H9 (cell line): ENCODE results near the gene GRK1. TPM values are rescaled to one million over a fixed set of nuclear protein-coding genes. Genes with fewer than 3 reads are reported as not detected.

Experiments
- DNase-seq: peaks from one replicate; pipeline ENCODE4 v3.0.0-alpha.2; 2017
- H2AFZ ChIP-seq: one replicate; pipeline ENCODE4 v1.6.1; 2013; ENCODE audit warnings: mild to moderate bottlenecking, low read length, control low read depth, moderate library complexity
- H2AK5ac ChIP-seq: 2 replicates; pipeline ENCODE4 v1.6.1; 2013; ENCODE audit warnings: low read length, control low read depth, mixed read lengths; ENCODE audit not compliant: insufficient read length
- H2BK120ac ChIP-seq: one replicate; pipeline ENCODE4 v1.6.1; 2013; ENCODE audit warnings: low read depth, mild to moderate bottlenecking, low read length, control low read depth, inconsistent platforms; ENCODE audit not compliant: poor library complexity, severe bottlenecking
- H2BK12ac ChIP-seq: 2 replicates; pipeline ENCODE4 v1.6.1; 2013; ENCODE audit warnings: low read length, control low read depth, mixed read lengths, low read depth; ENCODE audit not compliant: insufficient read length
- H2BK15ac ChIP-seq: 2 replicates; pipeline ENCODE4 v1.6.1; 2013; ENCODE audit warnings: low read depth, low read length, control low read depth
- H2BK20ac ChIP-seq: one replicate; pipeline ENCODE4 v1.6.1; 2013; ENCODE audit warnings: low read depth, mild to moderate bottlenecking, low read length, control low read depth, inconsistent platforms; ENCODE audit not compliant: poor library complexity, severe bottlenecking
- H2BK5ac ChIP-seq: 2 replicates; pipeline ENCODE4 v1.6.1; 2013; ENCODE audit warnings: low read length, control low read depth, mixed read lengths; ENCODE audit not compliant: insufficient read length
- H3K14ac ChIP-seq: 2 replicates; pipeline ENCODE4 v1.6.1; 2013; ENCODE audit warnings: low read length, control low read depth; ENCODE audit not compliant: insufficient read depth
- H3K18ac ChIP-seq: 2 replicates; pipeline ENCODE4 v1.6.1; 2013; ENCODE audit warnings: low read depth, mild to moderate bottlenecking, mixed read lengths, low read length, control low read depth; ENCODE audit not compliant: insufficient read length
- H3K23ac ChIP-seq: 2 replicates; pipeline ENCODE4 v1.6.1; 2013; ENCODE audit warnings: low read length, control low read depth, mixed read lengths, low read depth; ENCODE audit not compliant: insufficient read length
- H3K23me2 ChIP-seq: 2 replicates; pipeline ENCODE4 v1.6.1; 2013; ENCODE audit warnings: low read depth, mild to moderate bottlenecking, mixed read lengths, low read length, control low read depth; ENCODE audit not compliant: insufficient read length, poor library complexity, severe bottlenecking
- H3K27ac ChIP-seq: 2 replicates; pipeline ENCODE4 v1.5.1; 2013; ENCODE audit warnings: low read length, control low read depth, mixed read lengths, low read depth; ENCODE audit not compliant: insufficient read length
- H3K27me3 ChIP-seq: 2 replicates; pipeline ENCODE4 v1.6.1; 2013; ENCODE audit warnings: low read length, control low read depth, inconsistent platforms; ENCODE audit not compliant: insufficient read depth
- H3K4ac ChIP-seq: 2 replicates; pipeline ENCODE4 v1.6.1; 2013; ENCODE audit warnings: low read depth, mild to moderate bottlenecking, control low read depth, inconsistent platforms, low read length, moderate library complexity
- H3K4me1 ChIP-seq: 2 replicates; pipeline ENCODE4 v1.6.1; 2013; ENCODE audit warnings: low read length, control low read depth, inconsistent platforms; ENCODE audit not compliant: insufficient read depth
- H3K4me2 ChIP-seq: 2 replicates; pipeline ENCODE4 v1.6.1; 2013; ENCODE audit warnings: low read length, control low read depth, mixed read lengths; ENCODE audit not compliant: insufficient read length, insufficient read depth
- H3K56ac ChIP-seq: 2 replicates; pipeline ENCODE4 v1.6.1; 2013; ENCODE audit warnings: low read depth, mild to moderate bottlenecking, mixed read lengths, low read length, control low read depth; ENCODE audit not compliant: insufficient read length
- H3K79me1 ChIP-seq: 2 replicates; pipeline ENCODE4 v1.6.1; 2013; ENCODE audit warnings: low read depth, mild to moderate bottlenecking, moderate library complexity, low read length, control low read depth, inconsistent platforms; ENCODE audit not compliant: insufficient read depth, poor library complexity, severe bottlenecking
- H3K79me2 ChIP-seq: 2 replicates; pipeline ENCODE4 v1.6.1; 2013; ENCODE audit warnings: low read length, control low read depth, inconsistent platforms; ENCODE audit not compliant: insufficient read depth
- H3K9ac ChIP-seq: 2 replicates; pipeline ENCODE4 v1.6.1; 2013; ENCODE audit warnings: low read length, control low read depth, mixed read lengths; ENCODE audit not compliant: insufficient read length; ENCODE audit errors: extremely low read depth
- H3K9me3 ChIP-seq: one replicate; pipeline ENCODE4 v1.6.1; 2013; ENCODE audit warnings: low read depth, low read length, inconsistent platforms; ENCODE audit not compliant: control insufficient read depth
- H3T11ph ChIP-seq: one replicate; pipeline ENCODE4 v1.6.1; 2013; ENCODE audit warnings: mild to moderate bottlenecking, low read length, control low read depth, inconsistent platforms
- H4K20me1 ChIP-seq: one replicate; pipeline ENCODE4 v1.6.1; 2013; ENCODE audit not compliant: control insufficient read depth, insufficient read length, insufficient read depth
- H4K5ac ChIP-seq: 2 replicates; pipeline ENCODE4 v1.6.1; 2013; ENCODE audit warnings: low read depth, mild to moderate bottlenecking, mixed read lengths, low read length, control low read depth; ENCODE audit not compliant: insufficient read length
- H4K8ac ChIP-seq: replicated peaks from 2 replicates; pipeline ENCODE4 v1.6.1; 2013; ENCODE audit warnings: low read length, control low read depth, mixed read lengths, low read depth; ENCODE audit not compliant: insufficient read length
- H4K91ac ChIP-seq: 2 replicates; pipeline ENCODE4 v1.6.1; 2013; ENCODE audit warnings: low read depth, mild to moderate bottlenecking, moderate library complexity, mixed read lengths, low read length, control low read depth; ENCODE audit not compliant: insufficient read length
- H3K27ac Mint-ChIP-seq, 3 experiments: 2 replicates in 2 of 3; 3 replicates in 1 of 3; pipeline ENCODE4 v1.8.0; 2020 to 2021; ENCODE audit warnings: mixed read lengths in 3 of 3, mild to moderate bottlenecking in 1 of 3, moderate library complexity in 1 of 3
- H3K27me3 Mint-ChIP-seq: 2 replicates; pipeline ENCODE4 v1.8.0; 2021; ENCODE audit warnings: low read depth, mild to moderate bottlenecking, moderate library complexity, mixed read lengths
- H3K36me3 Mint-ChIP-seq, 3 experiments: 2 replicates in 2 of 3; 3 replicates in 1 of 3; pipeline ENCODE4 v1.8.0; 2020 to 2021; ENCODE audit warnings: low read depth in 3 of 3, mixed read lengths in 3 of 3; ENCODE audit not compliant: insufficient read depth in 1 of 3
- H3K4me1 Mint-ChIP-seq, 2 experiments: 2 replicates each; pipeline ENCODE4 v1.8.0; 2020; ENCODE audit warnings: mixed read lengths in 2 of 2
- H3K4me3 Mint-ChIP-seq, 2 experiments: 2 replicates in 1 of 2; 3 replicates in 1 of 2; pipeline ENCODE4 v1.8.0; 2020 to 2021; ENCODE audit warnings: mild to moderate bottlenecking in 2 of 2, mixed read lengths in 2 of 2, moderate library complexity in 1 of 2
- H3K9me3 Mint-ChIP-seq, 2 experiments: 2 replicates in 1 of 2; 3 replicates in 1 of 2; pipeline ENCODE4 v1.8.0; 2020; ENCODE audit warnings: mild to moderate bottlenecking in 2 of 2, mixed read lengths in 2 of 2, moderate library complexity in 1 of 2
- CTCF ChIP-seq: fragments of 200-600 bp; sonication (generic); conservative IDR thresholded peaks from 3 replicates; pipeline ENCODE4 v1.8.0; 2021; ENCODE audit warnings: antibody characterized with exemption, mild to moderate bottlenecking
- WGBS: extraction: QIAGEN DNeasy Blood & Tissue Kit; methylation state at CpG from one replicate; pipeline ENCODE4 v1.1.7; 2013; ENCODE audit warnings: missing lambda C conversion rate, low lambda C conversion rate, mixed read lengths; ENCODE audit not compliant: insufficient read length; ENCODE audit errors: extremely low coverage; 5-methylcytosine and 5-hydroxymethylcytosine counted together
- total RNA-seq: library from RNA; stranded (reverse); gene quantifications from 2 replicates; pipeline ENCODE4 v1.2.1, GENCODE V29; 2021

The GRK1 gene
- total RNA-seq, 1 experiment from 2014 or later = 0.31 TPM

DNA sequence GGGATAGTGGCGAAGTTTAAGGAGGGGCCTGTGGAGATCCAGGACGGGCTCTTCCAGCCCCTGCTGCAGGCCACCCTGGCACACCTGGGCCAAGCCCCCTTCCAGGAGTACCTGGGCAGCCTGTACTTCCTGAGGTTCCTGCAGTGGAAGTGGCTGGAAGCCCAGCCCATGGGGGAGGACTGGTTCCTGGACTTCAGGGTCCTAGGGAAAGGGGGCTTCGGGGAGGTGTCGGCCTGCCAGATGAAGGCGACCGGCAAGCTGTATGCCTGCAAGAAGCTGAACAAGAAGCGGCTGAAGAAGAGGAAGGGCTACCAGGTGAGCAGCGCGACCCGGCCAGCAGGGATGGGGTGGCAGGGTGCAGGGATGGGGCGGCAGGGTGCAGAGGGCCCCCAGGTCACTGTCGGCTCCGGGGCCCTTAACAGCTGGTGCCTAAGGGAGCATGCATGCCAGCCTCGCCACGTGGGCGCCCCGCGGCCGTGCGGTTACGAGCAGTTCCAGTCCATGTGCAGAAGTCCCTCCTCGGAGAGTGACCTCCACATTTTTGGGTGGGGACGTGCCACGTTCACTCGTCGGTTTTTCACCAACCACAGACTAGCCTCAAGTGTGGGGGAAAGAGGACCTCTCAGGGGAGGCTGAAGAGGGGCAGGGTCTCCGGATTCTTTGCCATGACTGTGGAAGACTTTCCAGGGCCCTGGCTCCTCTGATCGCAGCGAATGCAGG is 912 bp downstream of the GRK1 start:
- Histone ChIP-seq H3K4me1 (no peaks in the 10 kb centered on the region), H3K4me2 (no peak overlapping the region), H3K79me1 (no peaks in the 10 kb centered on the region), H4K5ac (no peak overlapping the region), H2BK20ac (no peak overlapping the region), H4K20me1 (no peaks in the 10 kb centered on the region), H3K79me2 (no peaks in the 10 kb centered on the region), H3K56ac (no peak overlapping the region), H2BK5ac (no peak overlapping the region), H2AFZ (no peak overlapping the region), H3K18ac (no peak overlapping the region), H4K8ac (no peak overlapping the region), H2BK15ac (no peak overlapping the region), H3K4ac (no peak overlapping the region), H2AK5ac (no peak overlapping the region), H3K27ac (no peak overlapping the region), H2BK120ac (no peak overlapping the region), H4K91ac (no peak overlapping the region), H3K23me2 (no peaks in the 10 kb centered on the region), H2BK12ac (no peak overlapping the region), H3T11ph (no peak overlapping the region), H3K23ac (no peak overlapping the region), H3K9me3 (no peaks in the 10 kb centered on the region), H3K14ac (no peak overlapping the region), H3K27me3 (no peaks in the 10 kb centered on the region), H3K9ac (no peak overlapping the region)
- no peak overlapping the region for H3K4me3 Mint-ChIP-seq
- no peak for DNase-seq
- H3K36me3 Mint-ChIP-seq = no peaks in the 10 kb centered on the region; a peak in 2 of 7 replicates
- no peak for TF ChIP-seq CTCF
- H3K27ac Mint-ChIP-seq = no peak overlapping the region
- H3K4me1 Mint-ChIP-seq = peaks cover 2 to 8% of the 10 kb centered on the region in 2 experiments; a peak in 2 of 4 replicates
- WGBS = no CpG with 5 or more reads among the region's 29 CpGs
- no peaks in the 10 kb centered on the region for H3K9me3 Mint-ChIP-seq
- H3K27me3 Mint-ChIP-seq = no peaks in the 10 kb centered on the region
